G401.6 (cell line): ENCODE data around the gene SLC6A11.

ENCODE experiments used
- FAIRE-seq: peaks from 2 replicates; lab custom pipeline; 2012; peaks lifted over from hg19 to GRCh38; lab: Jason Lieb, UNC

The SLC6A11 gene

GRCh38 chr3:10790713-10791112 is 25.3 kb upstream of the SLC6A11 start:
- FAIRE-seq, result no peak

- no peak for FAIRE-seq
These were observed 23.8 kb upstream of the SLC6A11 start for GRCh38 chr3:10792208-10792607.

- no peak for FAIRE-seq
These were observed 17.2 kb upstream of the SLC6A11 start for GRCh38 chr3:10798600-10799367.

- no peak for FAIRE-seq
These were observed 11.8 kb upstream of the SLC6A11 start for GRCh38 chr3:10804183-10804648.

- FAIRE-seq, result no peak
These were observed 10.0 kb upstream of the SLC6A11 start for GRCh38 chr3:10806006-10806405.

GRCh38 chr3:10808130-10808735 is 7.8 kb upstream of the SLC6A11 start:
- no peak for FAIRE-seq

GRCh38 chr3:10808974-10809373 is 7.1 kb upstream of the SLC6A11 start:
- FAIRE-seq, result no peak

- FAIRE-seq, result no peak
These were observed 5.7 kb upstream of the SLC6A11 start for GRCh38 chr3:10810376-10810775.

GRCh38 chr3:10813425-10813824 is 2.6 kb upstream of the SLC6A11 start:
- no peak for FAIRE-seq

GRCh38 chr3:10814623-10815022 is 1.4 kb upstream of the SLC6A11 start:
- no peak for FAIRE-seq

- no peak for FAIRE-seq
These were observed 541 bp upstream of the SLC6A11 start for GRCh38 chr3:10815487-10815886.

GRCh38 chr3:10816863-10817253 is 830 bp downstream of the SLC6A11 start:
- no peak for FAIRE-seq

GRCh38 chr3:10817506-10817905 is 1.5 kb downstream of the SLC6A11 start:
- no peak for FAIRE-seq

GRCh38 chr3:10822055-10822454 is 6.0 kb downstream of the SLC6A11 start:
- no peak for FAIRE-seq

- no peak for FAIRE-seq
These were observed 6.9 kb downstream of the SLC6A11 start for GRCh38 chr3:10822708-10823515.

- FAIRE-seq, result no peak
These were observed 7.4 kb downstream of the SLC6A11 start for GRCh38 chr3:10823516-10823818.

GRCh38 chr3:10824468-10824867 is 8.4 kb downstream of the SLC6A11 start:
- FAIRE-seq, result no peak

- no peak for FAIRE-seq
These were observed 17.9 kb downstream of the SLC6A11 start for GRCh38 chr3:10833855-10834414.

GRCh38 chr3:10834951-10835350 is 18.9 kb downstream of the SLC6A11 start:
- FAIRE-seq, result no peak

- FAIRE-seq, result no peak
These were observed 19.4 kb downstream of the SLC6A11 start for GRCh38 chr3:10835406-10835805.

GRCh38 chr3:10836676-10837075 is 20.6 kb downstream of the SLC6A11 start:
- no peak for FAIRE-seq

GRCh38 chr3:10837849-10838248 is 21.8 kb downstream of the SLC6A11 start:
- FAIRE-seq, result no peak

- FAIRE-seq, result no peak
These were observed 23.1 kb downstream of the SLC6A11 start for GRCh38 chr3:10839167-10839566.
